PC-3 (cell line): ENCODE measurements around the gene MCFD2. TPM values are rescaled to one million over a fixed set of nuclear protein-coding genes. Genes with fewer than 3 reads are reported as not detected.

Source experiments
- ATAC-seq: fragments of 200-7000 bp; cut with Tn5 transposase; 2 replicates; pipeline ENCODE4 v1.9.1; 2020; ENCODE audit warnings: mild to moderate bottlenecking, moderate library complexity
- BruUV-seq: library from RNA; stranded (reverse); fragments of 400-500 nt; replicated peaks from 2 replicates; lab custom pipeline; 2021; lab: Mats Ljungman, UMichigan
- CTCF ChIA-PET: fragments of 300-600 bp; sonication (Branson Sonifier 250); formaldehyde crosslinking; loops from one replicate; lab custom pipeline; 2022; ENCODE audit warnings: antibody characterized with exemption; lab: Charles Lee
- POLR2A ChIA-PET: fragments of 300-600 bp; sonication (Branson Sonifier 250); formaldehyde crosslinking; loops from one replicate; lab custom pipeline; 2022; ENCODE audit warnings: antibody characterized with exemption; ENCODE audit not compliant: unreplicated experiment; lab: Charles Lee
- DNase-seq: peaks from one replicate; pipeline ENCODE4 v3.0.0-alpha.2; 2015
- H2AFZ ChIP-seq: fragments of 300-600 bp; sonication (generic); 2 replicates; pipeline ENCODE4 v1.6.0; 2016; ENCODE audit warnings: antibody characterized with exemption, low read length
- H3F3A ChIP-seq: fragments of 300-600 bp; sonication (generic); one replicate; pipeline ENCODE4 v1.6.0; 2017; ENCODE audit warnings: antibody characterized with exemption, low read length, control low read depth, mild to moderate bottlenecking; ENCODE audit not compliant: unreplicated experiment
- H3K27ac ChIP-seq: fragments of 300-600 bp; sonication (generic); 2 replicates; pipeline ENCODE4 v1.5.1; 2016; ENCODE audit warnings: mild to moderate bottlenecking, low read length
- H3K27me3 ChIP-seq: fragments of 300-600 bp; sonication (generic); 2 replicates; pipeline ENCODE4 v1.6.1; 2016; ENCODE audit warnings: low read length, mixed read lengths
- H3K36me3 ChIP-seq: fragments of 300-600 bp; sonication (generic); 2 replicates; pipeline ENCODE4 v1.6.1; 2016; ENCODE audit warnings: low read depth, mixed run types, low read length, mixed read lengths
- H3K4me1 ChIP-seq: fragments of 300-600 bp; sonication (generic); 2 replicates; pipeline ENCODE4 v1.5.1; 2016; ENCODE audit warnings: low read length; ENCODE audit not compliant: insufficient read depth
- H3K4me2 ChIP-seq: fragments of 300-600 bp; sonication (generic); 2 replicates; pipeline ENCODE4 v1.6.0; 2016; ENCODE audit warnings: low read length
- H3K4me3 ChIP-seq: fragments of 300-600 bp; sonication (generic); 2 replicates; pipeline ENCODE4 v1.5.1; 2016; ENCODE audit warnings: mild to moderate bottlenecking, low read length, mixed read lengths
- H3K79me2 ChIP-seq: fragments of 300-600 bp; sonication (generic); 2 replicates; pipeline ENCODE4 v1.6.1; 2017; ENCODE audit warnings: low read length, mixed read lengths
- H3K9ac ChIP-seq: fragments of 300-600 bp; sonication (generic); 2 replicates; pipeline ENCODE4 v1.6.0; 2016; ENCODE audit warnings: mild to moderate bottlenecking, low read length
- H3K9me2 ChIP-seq: fragments of 300-600 bp; sonication (generic); replicated peaks from 2 replicates; pipeline ENCODE4 v1.6.1; 2016; ENCODE audit warnings: mixed run types, low read length, mixed read lengths
- H3K9me3 ChIP-seq: fragments of 300-600 bp; sonication (generic); 2 replicates; pipeline ENCODE4 v1.6.1; 2016; ENCODE audit warnings: low read length, mixed read lengths
- H4K20me1 ChIP-seq: fragments of 300-600 bp; sonication (generic); 2 replicates; pipeline ENCODE4 v1.6.1; 2016; ENCODE audit warnings: low read length, mixed read lengths
- CTCF ChIP-seq: fragments of 300-600 bp; sonication (generic); conservative IDR thresholded peaks from 2 replicates; pipeline ENCODE4 v1.5.1; 2017; ENCODE audit warnings: antibody characterized with exemption, low read depth, mild to moderate bottlenecking, low read length
- EZH2 ChIP-seq: fragments of 300-600 bp; sonication (generic); IDR thresholded peaks from one replicate; pipeline ENCODE4 v1.6.1; 2017; ENCODE audit warnings: antibody characterized with exemption, mild to moderate bottlenecking, low read length; ENCODE audit not compliant: unreplicated experiment
- EZH2phosphoT487 ChIP-seq: fragments of 300-600 bp; sonication (generic); IDR thresholded peaks from 2 replicates; pipeline ENCODE4 v1.6.1; 2018; ENCODE audit warnings: mild to moderate bottlenecking, antibody characterized with exemption, low read length, borderline replicate concordance
- intact Hi-C: fragments of 100-400 bp; cut with micrococcal nuclease; formaldehyde crosslinking; loops from 2 replicates; pipeline ENCODE4 v1.9.0; 2023
- total RNA-seq: library from RNA; depleted of rRNA; stranded (reverse); fragments of >200 nt; gene quantifications from 2 replicates; pipeline ENCODE4 v1.2.3, GENCODE V29; 2014

Gene MCFD2
- total RNA-seq, 1 experiment from 2014 or later, result 112 TPM

GRCh38 chr2:46913471-46914381 lies 1.9 kb downstream of the MCFD2 start:
- Histone ChIP-seq H3K27me3 (no peaks in the 10 kb centered on the region), H3K9me3 (no peaks in the 10 kb centered on the region), H3K9ac (peak overlapping the region; percentile 96), H3F3A (no peaks in the 10 kb centered on the region), H2AFZ (no peak overlapping the region), H3K4me1 (peaks cover 58% of the 10 kb centered on the region), H4K20me1 (peaks cover 17% of the 10 kb centered on the region; the same call in 1 of the 2 replicates), H3K79me2 (peaks cover 76% of the 10 kb centered on the region), H3K9me2 (no peaks in the 10 kb centered on the region), H3K4me3 (peak overlapping the region; percentile 79), H3K27ac (peak overlapping the region; percentile 79), H3K4me2 (peak overlapping the region; percentile 92), H3K36me3 (peaks cover 9% of the 10 kb centered on the region)
- intact Hi-C loops, result no loop called here
- ATAC-seq, result peak; percentile 52
- CTCF ChIA-PET, result no interaction called here
- TSS peak; percentile 44 for BruUV-seq
- POLR2A ChIA-PET, result interaction anchor here (0.6 to 1.0 kb wide), 3 partner anchors 9 to 431 kb away, joined by 3 to 4 read pairs (median 3); no protein-coding TSS in a partner anchor
- DNase-seq, result peak; percentile 89
- TF ChIP-seq EZH2phosphoT487 (no peak), CTCF (peak; percentile 26; the same call in 1 of the 2 replicates), EZH2 (no peak)

GRCh38 chr2:46909771-46910419 lies 5.7 kb downstream of the MCFD2 start:
- H3K79me2 ChIP-seq, result peaks cover 59% of the 10 kb centered on the region
- H3K4me1 ChIP-seq, result peaks cover 46% of the 10 kb centered on the region
- no peak overlapping the region for H3K4me3 ChIP-seq
- no peak for TF ChIP-seq EZH2phosphoT487
- no peak for TF ChIP-seq CTCF
- no peak for TF ChIP-seq EZH2
- no peak overlapping the region for H2AFZ ChIP-seq
- intact Hi-C loops, result no loop called here
- no peaks in the 10 kb centered on the region for H3K27me3 ChIP-seq
- ChIA-PET CTCF (interaction anchor here (1.0 kb wide), 1 partner anchor 413 kb away, joined by 3 read pairs; no protein-coding TSS in a partner anchor), POLR2A (interaction anchor here (0.6 to 0.7 kb wide), 2 partner anchors 119 to 291 kb away, joined by 3 read pairs; no protein-coding TSS in a partner anchor)
- no TSS peak for BruUV-seq
- peak overlapping the region; percentile 37 for H3K4me2 ChIP-seq
- no peaks in the 10 kb centered on the region for H3F3A ChIP-seq
- H3K27ac ChIP-seq, result peak overlapping the region; percentile 78
- H3K9me2 ChIP-seq, result no peaks in the 10 kb centered on the region
- peak; percentile 77 for ATAC-seq
- H3K36me3 ChIP-seq, result peaks cover 43% of the 10 kb centered on the region
- H3K9ac ChIP-seq, result peak overlapping the region; percentile 32; the same call in 1 of the 2 replicates
- no peaks in the 10 kb centered on the region for H3K9me3 ChIP-seq
- DNase-seq, result peak; percentile 90
- peaks cover 17% of the 10 kb centered on the region; the same call in 1 of the 2 replicates for H4K20me1 ChIP-seq
